Measurements from ENCODE around the gene NLGN2. TPM values are rescaled to one million over a fixed set of nuclear protein-coding genes. Genes with fewer than 3 reads are reported as not detected.
"Not testable (repeated sequence)": the region's sequence is repeated elsewhere in the genome, so short reads cannot be mapped to it uniquely, and the experiment has no call there.

NLGN2 gene
- total RNA-seq, 4 donors from 2014 or later = 12.0 to 30.2 (median 19.0) TPM

GRCh38 chr17:7367918-7368598 lies 39.6 kb upstream of the NLGN2 start:
- no peak for DNase-seq (ENCODE audit: extremely low spot score)
- no peaks in the 10 kb centered on the region for H3K9me3 ChIP-seq
- no peaks in the 10 kb centered on the region for H3K36me3 ChIP-seq
- no peak overlapping the region for H3K4me3 ChIP-seq
- WGBS = 75% methylated on average over 13 of the region's 13 CpGs
- H3K27me3 ChIP-seq = peaks cover 0 to 7% (median 0%) of the 10 kb centered on the region in 4 donors
- intact Hi-C loops (cut with DNase I) = no loop called here
- TF ChIP-seq POLR2AphosphoS5 (IDR thresholded peaks at IDR 0.05) (no peak), CTCF (IDR thresholded peaks at IDR 0.05) (no peak), POLR2A (IDR thresholded peaks at IDR 0.05; ENCODE audit: low read depth) (no peak), EP300 (IDR thresholded peaks at IDR 0.05) (no peak)
- no peaks in the 10 kb centered on the region for H3K4me1 ChIP-seq
- H3K27ac ChIP-seq (replicated peaks in 1 of 4) = no peak overlapping the region

GRCh38 chr17:7368599-7368994 lies 39.0 kb upstream of the NLGN2 start:
- 90% methylated on average over 5 of the region's 5 CpGs for WGBS
- H3K9me3 ChIP-seq; intact Hi-C loops (cut with DNase I); H3K27ac ChIP-seq (replicated peaks in 1 of 4); H3K27me3 ChIP-seq; H3K4me1 ChIP-seq; H3K36me3 ChIP-seq; DNase-seq (ENCODE audit: extremely low spot score); H3K4me3 ChIP-seq: not testable (repeated sequence)

- Histone ChIP-seq H3K36me3 (no peaks in the 10 kb centered on the region), H3K9me3 (no peaks in the 10 kb centered on the region), H3K27me3 (peaks cover 0 to 7% (median 0%) of the 10 kb centered on the region in 4 donors), H3K4me3 (no peak overlapping the region), H3K4me1 (no peaks in the 10 kb centered on the region), H3K27ac (replicated peaks in 1 of 4) (no peak overlapping the region)
- no peak for TF ChIP-seq EP300 (IDR thresholded peaks at IDR 0.05)
- WGBS = 84% methylated on average over 5 of the region's 5 CpGs
- intact Hi-C loops (cut with DNase I) = no loop called here
- no peak for DNase-seq (ENCODE audit: extremely low spot score)
Measured at GRCh38 chr17:7369825-7370224, 37.8 kb upstream of the NLGN2 start.

- Histone ChIP-seq H3K4me3 (no peak overlapping the region), H3K27ac (replicated peaks in 1 of 4) (no peak overlapping the region), H3K9me3 (no peaks in the 10 kb centered on the region), H3K4me1 (no peaks in the 10 kb centered on the region), H3K36me3 (no peaks in the 10 kb centered on the region), H3K27me3 (peaks cover 0 to 7% (median 0%) of the 10 kb centered on the region in 4 donors)
- no peak for DNase-seq (ENCODE audit: extremely low spot score)
- TF ChIP-seq POLR2A (IDR thresholded peaks at IDR 0.05; ENCODE audit: low read depth) (no peak), CTCF (IDR thresholded peaks at IDR 0.05) (no peak), EP300 (IDR thresholded peaks at IDR 0.05) (no peak), POLR2AphosphoS5 (IDR thresholded peaks at IDR 0.05) (no peak)
- intact Hi-C loops (cut with DNase I) = no loop called here
- WGBS = 89% methylated on average over 4 of the region's 4 CpGs
Measured at GRCh38 chr17:7370853-7371252, 36.8 kb upstream of the NLGN2 start.

GRCh38 chr17:7374353-7374752 lies 33.3 kb upstream of the NLGN2 start:
- 100% methylated on average over 2 of the region's 2 CpGs for WGBS
- DNase-seq (ENCODE audit: extremely low spot score) = no peak

More at GRCh38 chr17:7374353-7374752, 33.3 kb upstream of the NLGN2 start:
- Histone ChIP-seq H3K9me3 (no peaks in the 10 kb centered on the region), H3K4me3 (no peak overlapping the region), H3K27me3 (peaks cover 0 to 7% (median 0%) of the 10 kb centered on the region in 4 donors), H3K27ac (replicated peaks in 1 of 4) (no peak overlapping the region), H3K36me3 (no peaks in the 10 kb centered on the region), H3K4me1 (no peaks in the 10 kb centered on the region)
- TF ChIP-seq POLR2AphosphoS5 (IDR thresholded peaks at IDR 0.05) (no peak), POLR2A (IDR thresholded peaks at IDR 0.05; ENCODE audit: low read depth) (no peak), CTCF (IDR thresholded peaks at IDR 0.05) (no peak), EP300 (IDR thresholded peaks at IDR 0.05) (no peak)
- intact Hi-C loops (cut with DNase I) = no loop called here
